HepG2 (cell line): ENCODE data around the gene SLC2A8. TPM values are rescaled to one million over a fixed set of nuclear protein-coding genes. Genes with fewer than 3 reads are reported as not detected.

Source experiments
- BCL3 ChIP-seq: sonication (generic); formaldehyde crosslinking; IDR thresholded peaks from 2 replicates; pipeline ENCODE4 v1.5.1; 2020; ENCODE audit warnings: mild to moderate bottlenecking, missing genetic modification reagents, moderate library complexity
- CCDC6 ChIP-seq: sonication (generic); formaldehyde crosslinking; IDR thresholded peaks from 2 replicates; pipeline ENCODE4 v1.8.1; 2022; ENCODE audit warnings: mild to moderate bottlenecking, missing genetic modification reagents, moderate library complexity
- KLF15 ChIP-seq: sonication (generic); formaldehyde crosslinking; IDR thresholded peaks from 2 replicates; pipeline ENCODE4 v1.8.1; 2023; ENCODE audit warnings: borderline replicate concordance, mild to moderate bottlenecking, inconsistent platforms, missing genetic modification reagents, mixed read lengths
- NFE2L1 ChIP-seq: sonication (generic); formaldehyde crosslinking; IDR thresholded peaks from 2 replicates; pipeline ENCODE4 v1.4.0; 2020; ENCODE audit warnings: missing genetic modification reagents, mild to moderate bottlenecking, borderline replicate concordance
- PAX8 ChIP-seq: sonication (generic); formaldehyde crosslinking; IDR thresholded peaks from 2 replicates; pipeline ENCODE4 v1.8.0; 2022; ENCODE audit warnings: mild to moderate bottlenecking, missing genetic modification reagents, borderline replicate concordance
- PHB2 ChIP-seq: fragments of 450-650 bp; IDR thresholded peaks from 2 replicates; pipeline ENCODE4 v1.6.1; 2018; ENCODE audit not compliant: partially characterized antibody
- SKIL ChIP-seq: sonication (generic); formaldehyde crosslinking; IDR thresholded peaks from 2 replicates; pipeline ENCODE4 v1.8.0; 2022; ENCODE audit warnings: missing genetic modification reagents, mild to moderate bottlenecking, moderate library complexity, borderline replicate concordance
- ZBTB37 ChIP-seq: sonication (generic); formaldehyde crosslinking; IDR thresholded peaks from 2 replicates; pipeline ENCODE4 v1.4.0; 2020; ENCODE audit warnings: mild to moderate bottlenecking, missing genetic modification reagents
- ZNF318 ChIP-seq: sonication (generic); formaldehyde crosslinking; IDR thresholded peaks from 2 replicates; pipeline ENCODE4 v1.4.0; 2020; ENCODE audit warnings: mild to moderate bottlenecking, missing genetic modification reagents
- ZNF550 ChIP-seq: sonication (generic); formaldehyde crosslinking; IDR thresholded peaks from 2 replicates; pipeline ENCODE4 v1.4.0; 2020; ENCODE audit warnings: mild to moderate bottlenecking, missing genetic modification reagents, borderline replicate concordance
- ZNF570 ChIP-seq: sonication (generic); formaldehyde crosslinking; IDR thresholded peaks from 2 replicates; pipeline ENCODE4 v1.4.0; 2020; ENCODE audit warnings: mild to moderate bottlenecking, missing genetic modification reagents, borderline replicate concordance
- ZNF670 ChIP-seq: sonication (generic); formaldehyde crosslinking; IDR thresholded peaks from 2 replicates; pipeline ENCODE4 v1.8.0; 2022; ENCODE audit warnings: mild to moderate bottlenecking, missing genetic modification reagents, borderline replicate concordance
- ZNF879 ChIP-seq: sonication (generic); formaldehyde crosslinking; IDR thresholded peaks from 2 replicates; pipeline ENCODE4 v1.8.1; 2023; ENCODE audit warnings: missing genetic modification reagents
- ZSCAN20 ChIP-seq: sonication (generic); formaldehyde crosslinking; IDR thresholded peaks from 2 replicates; pipeline ENCODE4 v1.4.0; 2020; ENCODE audit warnings: missing genetic modification reagents, mild to moderate bottlenecking, borderline replicate concordance
- polyA plus RNA-seq, 8 experiments: library from polyadenylated mRNA; depleted of rRNA in 3 of 8; stranded (reverse) in 7 of 8; unstranded in 1 of 8; fragments of >200 nt; fragmentation: Illumina TruSeq in 4 of 8; extraction: Trizol in 4 of 8; gene quantifications; 2 replicates each; pipeline versions ENCODE4 v1.2.1 to v1.2.3, GENCODE V29; 2011 to 2016; ENCODE audit warnings: low read depth in 4 of 8, missing spikeins in 1 of 8, mixed read lengths in 1 of 8; ENCODE audit not compliant: insufficient read depth in 1 of 8
- total RNA-seq, 5 experiments: library from RNA; depleted of rRNA; stranded (reverse); fragments of >200 nt; fragmentation: Illumina TruSeq; extraction: Trizol; gene quantifications; 2 replicates each; pipeline ENCODE4 v1.2.3, GENCODE V29; 2016; ENCODE audit warnings: low read depth in 1 of 5

Gene SLC2A8
- total and polyA plus RNA-seq, 2 of the 13 experiments (the other 11 are each of a cell fraction or from before 2014, with no cell fraction given) = 22.6 to 48.6 TPM

- TF ChIP-seq CCDC6 (CRISPR knock-in tag) (peak; percentile 79; the same call in 1 of the 2 replicates), BCL3 (CRISPR knock-in tag) (no peak), SKIL (CRISPR knock-in tag) (0 out of 2 replicates have a peak, but pooled peaks have one; percentile 49), ZNF318 (CRISPR knock-in tag) (peak; percentile 61; the same call in 1 of the 2 replicates), ZNF670 (CRISPR knock-in tag) (peak; percentile 81; the same call in 1 of the 2 replicates), NFE2L1 (CRISPR knock-in tag) (0 out of 2 replicates have a peak, but pooled peaks have one; percentile 22), KLF15 (CRISPR knock-in tag) (no peak), PAX8 (CRISPR knock-in tag) (0 out of 2 replicates have a peak, but pooled peaks have one; percentile 54), ZSCAN20 (no peak), ZNF570 (CRISPR knock-in tag) (peak; percentile 83; the same call in 1 of the 2 replicates), ZNF879 (CRISPR knock-in tag) (peak; percentile 60; the same call in 1 of the 2 replicates), ZNF550 (CRISPR knock-in tag) (0 out of 2 replicates have a peak, but pooled peaks have one; percentile 57), ZBTB37 (no peak), PHB2 (no peak)
These were observed 54.0 kb downstream of the SLC2A8 start, which contains the start of the genes LRSAM1 and RPL12 (continued) for GRCh38 chr9:127450830-127451607.
